Omental fat pad (tissue), 4 donors: ENCODE results near the gene CCDC18. TPM values are rescaled to one million over a fixed set of nuclear protein-coding genes. Genes with fewer than 3 reads are reported as not detected.

Source experiments
- ATAC-seq: fragments of 150-250 bp; one replicate; pipeline ENCODE4 v1.9.1; 2016; ENCODE audit warnings: mild to moderate bottlenecking, moderate library complexity; ENCODE audit not compliant: low FRiP score
- DNase-seq: peaks from one replicate; pipeline ENCODE4 v3.0.0-alpha.2; 2019; ENCODE audit warnings: low spot score
- total RNA-seq, 4 donors: library from RNA; depleted of rRNA; stranded (reverse); fragments of >200 nt; gene quantifications; one replicate each; pipeline ENCODE4 v1.1.0, GENCODE V29; 2016
- TF ChIP-seq, protein P1 (sequence below), 3 donors: fragments of 450-650 bp; IDR thresholded peaks; one replicate each; pipeline ENCODE4 v1.5.1; 2016 to 2017; ENCODE audit warnings: antibody characterized with exemption in 3 of 3, mild to moderate bottlenecking in 3 of 3, moderate library complexity in 2 of 3

The CCDC18 gene
- total RNA-seq, 4 donors from 2014 or later: 8.2 to 12.6 (median 10.1) TPM

DNA sequence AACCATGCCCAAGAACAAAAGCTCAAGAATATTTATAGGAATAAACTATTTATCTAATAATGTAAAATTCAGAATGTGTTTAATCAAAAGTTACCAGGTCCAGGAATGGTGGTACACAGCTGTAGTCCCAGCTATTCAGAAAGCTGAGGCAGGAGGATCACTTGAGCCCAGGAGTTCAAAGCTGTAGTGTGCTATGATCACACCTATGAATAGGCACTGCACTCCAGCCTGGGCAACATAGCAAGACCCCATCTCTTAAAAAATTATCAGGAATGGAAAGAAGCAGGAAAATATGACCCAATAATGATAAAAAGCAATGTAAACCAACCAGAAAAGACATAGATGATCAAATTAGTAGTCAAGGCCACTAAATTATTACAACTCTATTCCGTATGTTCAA lies 103.0 kb downstream of the CCDC18 start:
- ATAC-seq: no peak
- no peak for DNase-seq
- TF ChIP-seq, protein P1, sequence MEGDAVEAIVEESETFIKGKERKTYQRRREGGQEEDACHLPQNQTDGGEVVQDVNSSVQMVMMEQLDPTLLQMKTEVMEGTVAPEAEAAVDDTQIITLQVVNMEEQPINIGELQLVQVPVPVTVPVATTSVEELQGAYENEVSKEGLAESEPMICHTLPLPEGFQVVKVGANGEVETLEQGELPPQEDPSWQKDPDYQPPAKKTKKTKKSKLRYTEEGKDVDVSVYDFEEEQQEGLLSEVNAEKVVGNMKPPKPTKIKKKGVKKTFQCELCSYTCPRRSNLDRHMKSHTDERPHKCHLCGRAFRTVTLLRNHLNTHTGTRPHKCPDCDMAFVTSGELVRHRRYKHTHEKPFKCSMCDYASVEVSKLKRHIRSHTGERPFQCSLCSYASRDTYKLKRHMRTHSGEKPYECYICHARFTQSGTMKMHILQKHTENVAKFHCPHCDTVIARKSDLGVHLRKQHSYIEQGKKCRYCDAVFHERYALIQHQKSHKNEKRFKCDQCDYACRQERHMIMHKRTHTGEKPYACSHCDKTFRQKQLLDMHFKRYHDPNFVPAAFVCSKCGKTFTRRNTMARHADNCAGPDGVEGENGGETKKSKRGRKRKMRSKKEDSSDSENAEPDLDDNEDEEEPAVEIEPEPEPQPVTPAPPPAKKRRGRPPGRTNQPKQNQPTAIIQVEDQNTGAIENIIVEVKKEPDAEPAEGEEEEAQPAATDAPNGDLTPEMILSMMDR (IDR thresholded peaks at IDR 0.05): no peak

DNA sequence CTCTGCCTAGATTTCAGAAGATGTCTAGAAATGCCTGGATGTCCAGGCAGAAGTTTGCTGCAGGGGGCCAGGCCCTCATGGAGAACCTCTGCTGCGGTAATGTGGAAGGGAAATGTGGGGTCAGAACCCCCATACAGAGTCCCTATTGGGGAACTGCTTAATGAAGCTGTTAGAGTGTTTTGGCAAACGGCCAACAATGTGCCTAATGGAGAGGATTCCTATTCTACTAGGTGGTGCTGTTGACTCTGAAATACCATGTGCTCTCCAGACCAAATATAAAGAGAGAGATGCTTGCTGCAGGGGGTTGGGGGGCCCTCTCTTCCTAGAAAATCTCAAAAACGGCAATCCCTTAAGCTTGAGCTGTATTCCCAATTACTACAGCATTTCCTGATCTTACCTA lies 108.0 kb downstream of the CCDC18 start:
- DNase-seq: no peak
- TF ChIP-seq, protein P1 (IDR thresholded peaks at IDR 0.05): no peak
- ATAC-seq: no peak

DNA sequence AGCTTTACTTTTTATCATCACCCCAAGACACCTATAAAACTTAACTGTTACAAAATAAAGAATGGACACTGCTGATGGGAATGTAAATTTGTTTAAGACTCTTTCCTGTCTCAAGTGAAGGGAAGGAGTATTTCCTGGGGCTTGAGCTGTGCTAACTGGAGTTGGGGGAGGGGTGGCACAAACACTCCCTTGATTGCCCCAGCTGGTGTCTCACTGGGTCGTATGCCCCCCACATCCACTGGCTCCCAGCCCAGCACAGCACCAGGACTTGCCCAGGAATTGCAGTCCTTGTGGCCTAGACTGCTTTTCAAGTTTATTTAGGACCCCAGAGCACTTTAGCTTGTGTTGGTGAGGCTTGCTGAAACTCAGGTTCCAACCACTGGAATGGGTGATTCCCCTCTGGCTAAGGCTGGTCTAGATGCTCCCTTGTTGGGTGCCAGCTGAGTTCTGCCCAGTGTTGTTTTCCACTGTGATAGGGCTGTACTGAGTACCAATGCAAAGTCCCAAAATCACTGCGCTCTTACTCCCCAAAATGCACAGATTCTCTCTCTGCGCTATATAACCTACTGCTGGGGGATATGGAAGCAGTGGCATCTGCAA lies 116.1 kb downstream of the CCDC18 start:
- TF ChIP-seq, protein P1 (IDR thresholded peaks at IDR 0.05): no peak
- DNase-seq (no peak), ATAC-seq (no peak)

DNA sequence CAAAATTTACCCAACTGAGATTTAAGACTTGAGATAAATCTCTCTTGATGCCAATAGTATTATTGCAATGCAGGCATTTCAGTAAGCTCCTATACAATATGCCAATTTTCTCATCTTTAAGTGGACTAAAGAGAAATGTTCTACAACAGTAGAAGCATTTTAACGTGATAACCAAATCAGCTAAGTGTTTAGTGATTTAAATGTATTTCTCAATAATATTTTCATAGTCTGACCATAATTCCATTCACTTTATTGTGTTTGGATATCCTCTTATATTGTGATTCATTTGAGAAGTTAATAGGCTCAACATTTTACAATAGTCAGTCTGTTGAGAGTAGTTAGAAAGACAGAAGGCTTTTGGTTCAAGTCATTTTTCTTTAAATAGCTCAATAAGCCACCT lies 120.6 kb downstream of the CCDC18 start:
- TF ChIP-seq, protein P1 (IDR thresholded peaks at IDR 0.05): no peak
- DNase-seq: no peak
- ATAC-seq: no peak

DNA sequence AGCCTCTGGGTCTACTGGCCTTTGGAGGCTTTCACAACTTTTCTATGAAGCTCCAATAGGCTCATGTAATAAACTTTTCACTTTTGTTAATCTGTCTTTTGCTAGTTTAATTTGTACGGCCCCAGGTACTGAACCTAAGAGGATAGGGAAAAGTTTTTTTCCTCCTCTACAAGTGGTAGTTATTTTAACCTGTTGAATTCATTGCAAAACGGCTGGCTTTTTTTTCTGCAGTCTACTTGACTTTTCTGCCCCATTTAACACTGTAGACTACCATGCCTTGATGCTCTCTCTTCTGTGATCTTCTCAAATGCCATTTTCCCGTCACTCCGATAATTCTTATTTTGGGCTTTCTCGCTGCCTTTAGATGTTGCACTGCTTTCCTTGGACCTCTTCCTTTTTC lies 121.6 kb downstream of the CCDC18 start:
- DNase-seq: no peak
- TF ChIP-seq, protein P1 (IDR thresholded peaks at IDR 0.05): no peak
- no peak for ATAC-seq

DNA sequence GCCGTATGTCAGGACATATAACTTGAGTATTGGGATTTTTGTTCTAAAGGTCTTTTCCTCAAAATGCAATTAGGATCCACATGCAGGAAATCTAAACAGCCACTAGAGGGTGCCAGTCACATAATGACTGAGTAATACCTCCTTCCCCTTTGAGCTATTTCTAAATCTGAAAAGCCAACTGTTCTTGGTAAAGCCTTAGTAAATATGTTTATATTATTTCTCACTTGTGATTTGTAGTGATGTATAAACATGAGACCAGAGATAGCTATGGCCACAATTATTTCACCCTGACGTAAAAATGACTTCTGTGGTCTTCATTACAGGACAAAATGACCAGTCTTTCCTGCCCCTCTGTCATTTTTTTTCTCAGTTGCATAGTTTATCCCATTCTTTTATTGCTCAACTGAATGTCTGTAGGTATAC lies 124.2 kb downstream of the CCDC18 start:
- ATAC-seq (peak; percentile 70), DNase-seq (peak; percentile 25)
- TF ChIP-seq, protein P1 (IDR thresholded peaks at IDR 0.05): no peak

DNA sequence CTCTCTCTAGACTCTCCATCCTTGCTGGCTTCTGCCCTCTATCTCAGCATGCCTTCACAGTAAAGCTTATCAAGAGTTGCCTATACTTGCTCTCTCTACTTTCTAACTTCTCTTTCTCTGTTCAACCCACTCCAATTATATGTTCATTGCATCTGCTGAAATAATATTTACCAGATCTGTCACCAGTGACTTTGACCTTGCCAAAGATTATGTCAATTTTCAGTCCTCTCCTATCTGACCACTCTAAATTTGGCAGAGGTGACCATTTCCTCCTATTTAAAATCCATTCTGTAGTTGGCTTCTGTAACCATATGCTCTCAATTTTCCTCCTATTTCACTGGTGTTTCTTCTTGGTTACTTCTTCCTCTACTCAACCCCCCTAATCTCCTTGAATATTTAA lies 126.4 kb downstream of the CCDC18 start:
- ATAC-seq (no peak), DNase-seq (no peak)
- TF ChIP-seq, protein P1 (IDR thresholded peaks at IDR 0.05): no peak
